HG02798 (cell line): ENCODE results near the gene ZNF285.
"Not testable (repeated sequence)": the region's sequence is repeated elsewhere in the genome, so short reads cannot be mapped to it uniquely, and the experiment has no call there.

Source experiments
- ATAC-seq: cut with Tn5 transposase; IDR thresholded peaks from one replicate; pipeline ENCODE4 v1.9.1; 2021; ENCODE audit warnings: mild to moderate bottlenecking; ENCODE audit not compliant: unreplicated experiment, poor library complexity

The ZNF285 gene

GRCh38 chr19:44401139-44402115 is at the start of gene ZNF285:
ZNF285 (minus strand) TSS chr19:44401608; CDS start chr19:44397213, 4,395 bp downstream.
- peak; percentile 74 for ATAC-seq

GRCh38 chr19:44447916-44448674 is 46.7 kb upstream of the ZNF285 start, which contains the start of gene ZNF229:
ZNF229 (minus strand) TSS chr19:44448472; CDS start chr19:44442847, 5,625 bp downstream.
- ATAC-seq, result no peak

- ATAC-seq, result no peak
Observed at GRCh38 chr19:44438441-44438840, 37.0 kb upstream of the ZNF285 start.

- no peak for ATAC-seq
Observed at GRCh38 chr19:44435441-44435840, 34.0 kb upstream of the ZNF285 start.

GRCh38 chr19:44430956-44431355 is 29.5 kb upstream of the ZNF285 start:
- no peak for ATAC-seq

- not testable (repeated sequence) for ATAC-seq
Observed at GRCh38 chr19:44415553-44415952, 14.1 kb upstream of the ZNF285 start.

GRCh38 chr19:44389268-44389667 is 12.1 kb downstream of the ZNF285 start:
- not testable (repeated sequence) for ATAC-seq

GRCh38 chr19:44374789-44375188 is 26.6 kb downstream of the ZNF285 start:
- no peak for ATAC-seq

- ATAC-seq, result no peak
Observed at GRCh38 chr19:44371815-44372480, 29.5 kb downstream of the ZNF285 start.

GRCh38 chr19:44367024-44367423 is 34.4 kb downstream of the ZNF285 start:
- ATAC-seq, result no peak

GRCh38 chr19:44356383-44357111 is 44.9 kb downstream of the ZNF285 start, which contains the start of gene ZNF112:
ZNF112 (minus strand) TSS chr19:44356680; CDS start chr19:44340539, 16,141 bp downstream.
- ATAC-seq, result no peak

GRCh38 chr19:44346556-44346955 is 54.9 kb downstream of the ZNF285 start:
- ATAC-seq, result no peak

- ATAC-seq, result no peak
Observed at GRCh38 chr19:44345959-44346358, 55.4 kb downstream of the ZNF285 start.

- no peak for ATAC-seq
Observed at GRCh38 chr19:44344255-44344654, 57.2 kb downstream of the ZNF285 start.

- ATAC-seq, result no peak
Observed at GRCh38 chr19:44341794-44342193, 59.6 kb downstream of the ZNF285 start.

- not testable (repeated sequence) for ATAC-seq
Observed at GRCh38 chr19:44334639-44335038, 66.8 kb downstream of the ZNF285 start.
